CD4-positive, CD25-positive, alpha-beta regulatory T cell (primary cell): ENCODE data around the gene MTRF1. TPM values are rescaled to one million over a fixed set of nuclear protein-coding genes. Genes with fewer than 3 reads are reported as not detected.

Source experiments
- ATAC-seq, 2 donors: fragments of 150-1000 bp; cut with Tn5 transposase; one replicate each; pipeline ENCODE4 v1.10.0; 2021; ENCODE audit warnings: low read depth in 2 of 2, moderate number of reproducible peaks in 2 of 2, moderate library complexity in 1 of 2
- DNase-seq, 3 donors: peaks; one replicate each; pipeline versions ENCODE4 v3.0.0 to v3.0.0-alpha.2; 2012 to 2022; ENCODE audit warnings: mixed read lengths in 1 of 3
- H3K27ac ChIP-seq: one replicate; pipeline ENCODE4 v1.7.0; 2013; ENCODE audit warnings: mild to moderate bottlenecking, low read length; ENCODE audit not compliant: insufficient read depth, poor library complexity, severe bottlenecking
- H3K27me3 ChIP-seq: one replicate; pipeline ENCODE4 v1.7.0; 2013; ENCODE audit warnings: low read length; ENCODE audit not compliant: control insufficient read depth, insufficient read depth
- H3K36me3 ChIP-seq: one replicate; pipeline ENCODE4 v1.7.0; 2013; ENCODE audit warnings: mild to moderate bottlenecking, low read length, moderate library complexity; ENCODE audit not compliant: control insufficient read depth, insufficient read depth
- H3K4me1 ChIP-seq: 2 replicates; pipeline ENCODE4 v1.7.0; 2013; ENCODE audit warnings: mild to moderate bottlenecking, low read length; ENCODE audit not compliant: insufficient read depth, control insufficient read depth, poor library complexity, severe bottlenecking
- H3K4me3 ChIP-seq: one replicate; pipeline ENCODE4 v1.7.0; 2013; ENCODE audit warnings: low read depth, mild to moderate bottlenecking, low read length, moderate library complexity
- H3K9me3 ChIP-seq, 2 experiments: 1 replicate in 1 of 2; 2 replicates in 1 of 2; pipeline ENCODE4 v1.7.0; 2013; ENCODE audit warnings: low read length in 2 of 2, mild to moderate bottlenecking in 1 of 2, moderate library complexity in 1 of 2; ENCODE audit not compliant: control insufficient read depth in 2 of 2
- H3K27ac Mint-ChIP-seq, 3 donors: one replicate each; pipeline ENCODE4 v1.8.0; 2020 to 2022; ENCODE audit warnings: mild to moderate bottlenecking in 3 of 3, mixed read lengths in 3 of 3, moderate library complexity in 2 of 3
- H3K27me3 Mint-ChIP-seq: one replicate; pipeline ENCODE4 v1.8.0; 2022; ENCODE audit warnings: mild to moderate bottlenecking, mixed read lengths
- H3K36me3 Mint-ChIP-seq: one replicate; pipeline ENCODE4 v1.8.0; 2020; ENCODE audit warnings: mixed read lengths
- H3K4me1 Mint-ChIP-seq, 4 donors: one replicate each; pipeline ENCODE4 v1.8.0; 2020 to 2022; ENCODE audit warnings: mixed read lengths in 4 of 4, mild to moderate bottlenecking in 1 of 4
- H3K4me3 Mint-ChIP-seq, 4 donors: one replicate each; pipeline ENCODE4 v1.8.0; 2020 to 2022; ENCODE audit warnings: mild to moderate bottlenecking in 4 of 4, mixed read lengths in 4 of 4, moderate library complexity in 3 of 4
- H3K9me3 Mint-ChIP-seq, 7 donors: one replicate each; pipeline ENCODE4 v1.8.0; 2020 to 2022; ENCODE audit warnings: mixed read lengths in 7 of 7, mild to moderate bottlenecking in 3 of 7, moderate library complexity in 2 of 7
- polyA plus RNA-seq, 4 donors: library from polyadenylated mRNA; unstranded; fragments of 300-500 nt; fragmentation: Illumina TruSeq; gene quantifications; one replicate each; pipeline ENCODE4 v1.2.3, GENCODE V29; 2021
- total RNA-seq: library from RNA; stranded (reverse); gene quantifications from one replicate; pipeline ENCODE4 v1.2.3, GENCODE V29; 2022

The MTRF1 gene
- total and polyA plus RNA-seq, 5 donors from 2014 or later, result 7.3 to 22.2 (median 13.1) TPM

DNA sequence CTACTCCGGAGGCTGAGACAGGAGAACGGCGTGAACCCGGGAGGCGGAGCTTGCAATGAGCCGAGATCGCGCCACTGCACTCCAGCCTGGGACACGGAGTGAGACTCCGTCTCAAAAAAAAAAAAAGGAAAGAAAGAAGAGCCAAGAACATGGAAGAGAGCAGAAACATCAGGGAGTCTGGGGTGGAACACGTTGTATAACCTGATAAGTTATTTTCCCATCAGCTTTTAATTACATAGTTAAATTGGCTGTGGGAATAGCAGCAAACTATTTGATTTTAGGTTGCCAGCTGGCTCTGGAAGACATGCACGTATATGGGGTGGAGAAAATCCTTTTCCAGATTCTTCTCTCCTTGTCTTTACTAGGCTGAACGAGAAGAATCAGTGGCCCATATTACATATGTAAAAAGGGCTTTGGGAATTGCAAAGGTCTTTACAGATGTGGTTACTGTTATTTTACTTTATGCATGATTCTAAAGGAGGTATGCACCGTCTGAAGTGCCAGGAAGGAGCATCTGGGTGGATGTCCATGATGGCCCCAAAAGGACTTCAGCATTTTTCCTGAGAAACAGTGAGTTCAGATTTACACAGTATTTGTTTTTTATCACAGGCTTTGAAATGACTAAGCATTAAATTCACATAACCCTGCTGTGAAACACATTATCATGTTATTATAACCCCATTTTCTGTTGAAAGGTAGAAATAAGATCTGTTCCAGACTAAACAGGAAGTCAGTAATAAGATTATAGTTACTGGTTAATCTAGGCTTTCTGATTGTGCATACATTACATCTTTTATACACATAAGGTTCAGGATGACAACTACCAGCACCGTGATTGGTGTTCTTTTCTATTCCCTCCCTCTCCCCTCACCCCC, 43.1 kb upstream of the MTRF1 start:
- Histone ChIP-seq H3K4me3 (no peak overlapping the region), H3K27me3 (no peaks in the 10 kb centered on the region), H3K36me3 (no peaks in the 10 kb centered on the region), H3K4me1 (no peaks in the 10 kb centered on the region), H3K9me3 (no peaks in the 10 kb centered on the region), H3K27ac (no peak overlapping the region)
- no peak overlapping the region for H3K27ac Mint-ChIP-seq
- H3K36me3 Mint-ChIP-seq, result no peaks in the 10 kb centered on the region
- H3K4me3 Mint-ChIP-seq, result peak overlapping the region in 1 of 4 donors; percentile 43
- no peaks in the 10 kb centered on the region for H3K27me3 Mint-ChIP-seq
- H3K4me1 Mint-ChIP-seq, result peaks cover 5 to 18% (median 9%) of the 10 kb centered on the region in 4 donors
- no peak for DNase-seq
- peaks cover 0 to 2% (median 0%) of the 10 kb centered on the region in 7 donors for H3K9me3 Mint-ChIP-seq
- no peak for ATAC-seq

DNA sequence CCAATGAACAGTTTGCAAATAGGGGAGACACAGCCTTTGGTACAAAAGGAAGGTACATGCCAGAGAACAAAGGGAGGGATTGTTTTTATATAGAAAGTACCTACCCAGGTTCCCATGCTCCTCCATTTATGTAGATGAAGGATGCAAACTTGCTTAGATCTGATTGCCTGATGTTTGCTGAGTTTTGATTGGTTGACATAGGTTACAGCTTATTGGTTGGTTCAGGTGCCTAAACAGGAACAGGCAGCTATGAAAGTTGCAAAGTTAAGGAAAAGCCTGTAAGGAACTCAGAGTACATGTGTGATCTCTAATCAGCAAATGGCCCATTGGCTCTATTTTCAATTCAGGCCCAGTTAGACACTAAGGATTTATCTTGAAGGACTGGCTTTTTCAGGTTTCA, 41.2 kb upstream of the MTRF1 start:
- Histone ChIP-seq H3K4me1 (no peaks in the 10 kb centered on the region), H3K4me3 (no peak overlapping the region), H3K36me3 (no peaks in the 10 kb centered on the region), H3K9me3 (no peaks in the 10 kb centered on the region), H3K27ac (no peak overlapping the region), H3K27me3 (no peaks in the 10 kb centered on the region)
- H3K4me3 Mint-ChIP-seq, result no peak overlapping the region
- no peaks in the 10 kb centered on the region for H3K36me3 Mint-ChIP-seq
- ATAC-seq (no peak), DNase-seq (no peak)
- H3K9me3 Mint-ChIP-seq, result peaks cover 0 to 2% (median 0%) of the 10 kb centered on the region in 7 donors
- H3K27me3 Mint-ChIP-seq, result peaks cover 6% of the 10 kb centered on the region
- no peak overlapping the region for H3K27ac Mint-ChIP-seq
- peaks cover 0 to 8% (median 6%) of the 10 kb centered on the region in 4 donors for H3K4me1 Mint-ChIP-seq

DNA sequence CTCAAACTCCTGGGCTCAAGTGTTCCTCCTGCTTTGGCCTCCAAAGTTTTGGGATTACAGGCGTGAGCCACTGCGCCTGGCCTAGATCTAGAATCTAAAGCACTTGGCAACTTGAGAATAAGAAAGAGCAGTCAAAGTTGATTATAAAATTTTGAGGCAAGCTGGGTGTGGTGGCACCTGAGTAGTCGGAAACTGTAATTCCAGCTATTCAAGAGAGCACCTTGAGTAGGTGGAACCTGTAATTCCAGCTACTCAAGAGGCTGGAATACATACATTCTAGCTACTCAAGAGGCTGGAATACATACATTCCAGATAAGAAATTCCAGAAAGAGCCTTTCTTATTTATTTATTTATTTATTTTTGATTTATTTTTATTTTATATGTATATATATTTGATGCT, 39.4 kb upstream of the MTRF1 start:
- no peak overlapping the region for H3K4me3 Mint-ChIP-seq
- H3K27me3 Mint-ChIP-seq, result peaks cover 13% of the 10 kb centered on the region
- H3K9me3 Mint-ChIP-seq, result peaks cover 0 to under 1% (median 0%) of the 10 kb centered on the region in 7 donors
- no peaks in the 10 kb centered on the region for H3K36me3 ChIP-seq
- H3K27ac Mint-ChIP-seq, result no peak overlapping the region
- H3K36me3 Mint-ChIP-seq, result peaks cover 3% of the 10 kb centered on the region
- H3K4me1 Mint-ChIP-seq, result peaks cover 0 to 8% (median 6%) of the 10 kb centered on the region in 4 donors
- no peaks in the 10 kb centered on the region for H3K27me3 ChIP-seq
- H3K4me1 ChIP-seq, result no peaks in the 10 kb centered on the region
- no peak for DNase-seq
- no peaks in the 10 kb centered on the region for H3K9me3 ChIP-seq
- ATAC-seq, result no peak
- H3K4me3 ChIP-seq, result no peak overlapping the region
- no peak overlapping the region for H3K27ac ChIP-seq

DNA sequence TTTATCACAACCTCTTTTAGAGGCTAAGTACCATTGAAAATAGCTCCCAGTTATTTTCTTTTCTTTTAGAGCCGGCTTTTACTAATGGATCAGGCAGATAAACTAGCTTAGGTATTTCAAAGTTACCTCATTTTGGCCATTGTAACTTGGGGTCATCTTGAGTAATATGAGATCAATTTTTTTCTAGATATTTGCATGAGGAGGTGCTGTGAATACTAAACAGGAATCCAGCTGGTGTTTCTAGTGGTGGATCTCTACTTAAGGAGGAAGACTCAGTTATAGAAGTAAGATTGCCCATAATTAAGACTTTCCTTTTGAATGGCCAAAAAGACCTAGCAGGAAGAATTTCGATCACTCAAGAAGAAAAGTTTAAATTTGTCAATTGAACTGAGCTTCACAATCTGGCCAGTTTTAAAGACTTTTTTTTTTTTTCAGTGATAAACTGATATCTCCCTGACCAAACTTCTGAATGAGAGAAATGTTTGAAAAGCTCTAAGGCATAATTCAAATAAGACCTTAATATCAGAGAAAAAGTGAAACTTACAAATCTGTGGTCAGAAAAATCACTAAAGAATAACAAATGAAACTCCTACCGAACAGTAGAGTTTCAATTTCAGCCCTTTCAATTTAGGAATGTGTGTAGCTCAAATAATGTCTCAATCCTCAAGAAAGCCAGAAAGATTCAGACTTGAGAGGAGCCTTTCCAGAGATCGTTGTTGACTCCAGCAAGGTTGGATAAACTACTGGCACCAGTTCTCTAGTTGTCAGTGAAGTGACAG, 36.1 kb upstream of the MTRF1 start:
- H3K4me1 Mint-ChIP-seq, result no peaks in the 10 kb centered on the region
- no peak for ATAC-seq
- no peak overlapping the region for H3K4me3 ChIP-seq
- peaks cover 25% of the 10 kb centered on the region for H3K27me3 Mint-ChIP-seq
- H3K4me1 ChIP-seq, result no peaks in the 10 kb centered on the region
- no peak for DNase-seq
- H3K27ac ChIP-seq, result no peak overlapping the region
- H3K36me3 Mint-ChIP-seq, result peaks cover 3% of the 10 kb centered on the region
- peaks cover 0 to 3% (median 0%) of the 10 kb centered on the region in 7 donors for H3K9me3 Mint-ChIP-seq
- H3K27me3 ChIP-seq, result no peaks in the 10 kb centered on the region
- H3K36me3 ChIP-seq, result no peaks in the 10 kb centered on the region
- no peak overlapping the region for H3K27ac Mint-ChIP-seq
- no peaks in the 10 kb centered on the region for H3K9me3 ChIP-seq
- no peak overlapping the region for H3K4me3 Mint-ChIP-seq

DNA sequence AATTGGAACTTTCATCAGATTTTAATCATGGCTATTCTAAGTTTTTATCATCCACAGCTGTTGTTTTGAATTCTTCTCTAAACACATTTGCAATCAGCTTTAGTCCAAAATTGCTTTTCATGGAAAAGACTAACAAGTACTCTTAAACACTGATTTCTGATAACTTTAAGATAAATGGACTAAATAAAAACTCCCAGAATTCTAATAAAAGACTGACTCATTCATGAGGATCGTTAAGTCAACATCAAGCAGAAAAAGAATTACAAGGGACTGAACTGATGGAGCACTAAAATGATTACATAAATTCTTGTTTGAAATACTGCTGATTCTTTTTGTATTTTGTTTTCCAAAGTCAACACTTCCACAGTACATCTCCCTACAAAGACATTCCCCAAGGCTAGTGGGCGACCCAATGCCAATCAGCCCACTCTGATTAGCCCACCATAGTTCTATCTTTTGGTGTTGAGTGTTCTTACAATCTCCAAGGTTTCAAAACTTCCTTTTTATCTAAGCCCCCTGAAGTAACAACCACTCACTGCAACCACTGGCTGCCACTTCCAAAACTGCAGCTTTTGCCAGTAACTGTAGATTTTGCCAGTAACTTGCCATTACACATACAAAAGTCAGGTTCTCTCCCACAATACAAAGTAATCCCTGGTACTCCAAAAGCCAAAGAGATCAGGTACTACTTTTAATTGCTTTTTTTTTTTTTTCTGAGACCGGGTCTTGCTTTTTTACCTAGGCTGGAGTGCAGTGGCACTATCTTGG, 33.7 kb upstream of the MTRF1 start:
- Histone ChIP-seq H3K27ac (no peak overlapping the region), H3K4me1 (no peaks in the 10 kb centered on the region), H3K4me3 (no peak overlapping the region), H3K36me3 (no peaks in the 10 kb centered on the region), H3K9me3 (peaks cover 2 to 4% of the 10 kb centered on the region in 2 experiments), H3K27me3 (no peaks in the 10 kb centered on the region)
- DNase-seq (no peak), ATAC-seq (no peak)
- Mint-ChIP-seq H3K4me1 (no peaks in the 10 kb centered on the region), H3K9me3 (peaks cover 0 to 3% (median 0%) of the 10 kb centered on the region in 7 donors), H3K4me3 (no peak overlapping the region), H3K36me3 (peaks cover 3% of the 10 kb centered on the region), H3K27me3 (peaks cover 25% of the 10 kb centered on the region), H3K27ac (no peak overlapping the region)

DNA sequence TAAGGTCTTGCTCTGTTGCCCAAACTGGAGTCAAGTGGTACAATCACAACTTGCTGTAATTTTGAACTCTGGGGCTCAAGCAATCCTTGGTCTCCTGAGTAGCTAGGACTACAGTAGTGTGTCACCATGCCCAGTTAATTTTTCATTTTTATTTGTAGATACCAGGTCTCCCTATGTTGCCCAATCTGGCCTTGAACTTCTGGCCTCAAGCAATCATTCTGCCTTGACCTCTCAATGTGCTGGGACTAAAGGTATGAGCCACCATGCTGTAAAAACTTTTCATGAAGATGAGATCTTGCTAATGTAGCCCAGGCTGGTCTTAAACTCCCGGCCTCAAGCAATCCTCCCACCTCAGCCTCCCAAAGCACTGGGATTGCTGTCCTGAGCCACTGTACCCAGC, 32.6 kb upstream of the MTRF1 start:
- no peak overlapping the region for H3K27ac ChIP-seq
- no peak overlapping the region for H3K4me3 ChIP-seq
- no peaks in the 10 kb centered on the region for H3K27me3 ChIP-seq
- peaks cover 0 to 7% (median 3%) of the 10 kb centered on the region in 7 donors for H3K9me3 Mint-ChIP-seq
- no peak for ATAC-seq
- H3K4me1 ChIP-seq, result no peaks in the 10 kb centered on the region
- H3K4me1 Mint-ChIP-seq, result peaks cover 0 to 5% (median 0%) of the 10 kb centered on the region in 4 donors
- H3K36me3 ChIP-seq, result no peaks in the 10 kb centered on the region
- no peak overlapping the region for H3K4me3 Mint-ChIP-seq
- peaks cover 3% of the 10 kb centered on the region for H3K36me3 Mint-ChIP-seq
- DNase-seq, result no peak
- H3K27ac Mint-ChIP-seq, result no peak overlapping the region
- peaks cover 30% of the 10 kb centered on the region for H3K27me3 Mint-ChIP-seq
- peaks cover 2 to 4% of the 10 kb centered on the region in 2 experiments for H3K9me3 ChIP-seq

DNA sequence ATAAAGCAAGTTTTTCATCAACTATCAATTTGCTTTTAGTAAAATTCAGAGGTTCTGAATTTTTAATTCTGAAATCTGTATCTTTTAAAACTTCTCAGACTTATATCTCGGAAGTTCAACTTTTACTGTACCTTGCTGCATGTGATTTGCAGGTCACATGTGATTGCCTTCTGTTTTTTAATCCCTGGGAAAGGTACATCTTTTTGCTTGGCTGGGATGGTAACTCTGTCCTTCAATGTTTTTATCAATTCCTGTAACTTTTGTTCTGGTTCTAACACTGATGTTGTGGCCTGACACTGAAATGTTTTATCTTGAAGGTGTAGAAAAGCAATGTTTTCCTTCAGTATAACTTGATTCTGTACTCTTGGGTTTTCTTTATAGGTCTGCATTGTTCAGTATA, 31.5 kb upstream of the MTRF1 start:
- DNase-seq (no peak), ATAC-seq (no peak)
- Histone ChIP-seq H3K36me3 (no peaks in the 10 kb centered on the region), H3K4me1 (no peaks in the 10 kb centered on the region), H3K27ac (no peak overlapping the region), H3K4me3 (no peak overlapping the region), H3K27me3 (no peaks in the 10 kb centered on the region), H3K9me3 (peaks cover 2 to 4% of the 10 kb centered on the region in 2 experiments)
- Mint-ChIP-seq H3K4me3 (no peak overlapping the region), H3K27me3 (peaks cover 26% of the 10 kb centered on the region), H3K36me3 (peaks cover 3% of the 10 kb centered on the region), H3K9me3 (peaks cover 0 to 7% (median 3%) of the 10 kb centered on the region in 7 donors), H3K27ac (no peak overlapping the region), H3K4me1 (peaks cover 0 to 5% (median 0%) of the 10 kb centered on the region in 4 donors)
